NB4 (cell line): ENCODE measurements around the gene PDE1A.

Source experiments
- POLR2A ChIP-seq: IDR thresholded peaks from 2 replicates; pipeline ENCODE4 v1.6.1; 2011; ENCODE audit warnings: mild to moderate bottlenecking; ENCODE audit not compliant: insufficient read length; ENCODE audit errors: extremely low read depth
- TF ChIP-seq, protein P1 (sequence below): IDR thresholded peaks from one replicate; pipeline ENCODE4 v1.5.1; 2012; ENCODE audit warnings: low read depth, low read length

DNA sequence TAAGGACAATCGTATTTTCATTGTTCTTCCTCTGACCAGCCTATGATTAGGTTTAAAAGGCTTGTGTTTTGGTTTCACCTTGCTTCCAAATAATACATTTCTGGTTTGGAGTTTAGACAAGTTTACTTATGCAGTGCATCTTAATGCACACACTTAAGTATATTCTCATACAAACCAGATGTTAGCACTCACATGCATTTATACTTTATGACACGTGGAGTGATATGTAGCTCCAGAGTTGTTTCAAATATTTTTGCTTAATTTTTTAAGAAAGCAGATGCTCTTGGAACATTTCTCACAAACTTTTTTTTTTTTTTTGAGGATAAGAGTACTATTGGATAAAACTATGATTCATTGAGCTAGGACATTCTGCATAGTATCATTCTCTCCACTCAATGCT is 109.9 kb downstream of the PDE1A start:
- TF ChIP-seq, protein P1, sequence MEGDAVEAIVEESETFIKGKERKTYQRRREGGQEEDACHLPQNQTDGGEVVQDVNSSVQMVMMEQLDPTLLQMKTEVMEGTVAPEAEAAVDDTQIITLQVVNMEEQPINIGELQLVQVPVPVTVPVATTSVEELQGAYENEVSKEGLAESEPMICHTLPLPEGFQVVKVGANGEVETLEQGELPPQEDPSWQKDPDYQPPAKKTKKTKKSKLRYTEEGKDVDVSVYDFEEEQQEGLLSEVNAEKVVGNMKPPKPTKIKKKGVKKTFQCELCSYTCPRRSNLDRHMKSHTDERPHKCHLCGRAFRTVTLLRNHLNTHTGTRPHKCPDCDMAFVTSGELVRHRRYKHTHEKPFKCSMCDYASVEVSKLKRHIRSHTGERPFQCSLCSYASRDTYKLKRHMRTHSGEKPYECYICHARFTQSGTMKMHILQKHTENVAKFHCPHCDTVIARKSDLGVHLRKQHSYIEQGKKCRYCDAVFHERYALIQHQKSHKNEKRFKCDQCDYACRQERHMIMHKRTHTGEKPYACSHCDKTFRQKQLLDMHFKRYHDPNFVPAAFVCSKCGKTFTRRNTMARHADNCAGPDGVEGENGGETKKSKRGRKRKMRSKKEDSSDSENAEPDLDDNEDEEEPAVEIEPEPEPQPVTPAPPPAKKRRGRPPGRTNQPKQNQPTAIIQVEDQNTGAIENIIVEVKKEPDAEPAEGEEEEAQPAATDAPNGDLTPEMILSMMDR = no peak
- TF ChIP-seq POLR2A = no peak
